TTC549 (cell line): ENCODE measurements around the gene TCP10L.
"Not testable (repeated sequence)": the region's sequence is repeated elsewhere in the genome, so short reads cannot be mapped to it uniquely, and the experiment has no call there.

Source experiments
- FAIRE-seq: peaks from 2 replicates; lab custom pipeline; 2012; peaks lifted over from hg19 to GRCh38; lab: Jason Lieb, UNC

The TCP10L gene

GRCh38 chr21:32554832-32555638 lies 30.3 kb downstream of the TCP10L start:
- FAIRE-seq: no peak

- no peak for FAIRE-seq
Observed at GRCh38 chr21:32549886-32550285, 35.4 kb downstream of the TCP10L start.

- FAIRE-seq: no peak
Observed at GRCh38 chr21:32549440-32549839, 35.9 kb downstream of the TCP10L start.

- no peak for FAIRE-seq
Observed at GRCh38 chr21:32548978-32549377, 36.3 kb downstream of the TCP10L start.

GRCh38 chr21:32547018-32547417 lies 38.3 kb downstream of the TCP10L start:
- FAIRE-seq: no peak

- FAIRE-seq: no peak
Observed at GRCh38 chr21:32545948-32546441, 39.3 kb downstream of the TCP10L start.

- no peak for FAIRE-seq
Observed at GRCh38 chr21:32544697-32545096, 40.6 kb downstream of the TCP10L start.

GRCh38 chr21:32543975-32544374 lies 41.3 kb downstream of the TCP10L start:
- FAIRE-seq: no peak

- not testable (repeated sequence) for FAIRE-seq
Observed at GRCh38 chr21:32543056-32543455, 42.3 kb downstream of the TCP10L start.

GRCh38 chr21:32539378-32539777 lies 45.9 kb downstream of the TCP10L start:
- FAIRE-seq: no peak

- FAIRE-seq: no peak
Observed at GRCh38 chr21:32538147-32538792, 47.1 kb downstream of the TCP10L start.

- no peak for FAIRE-seq
Observed at GRCh38 chr21:32537569-32537881, 47.8 kb downstream of the TCP10L start.

GRCh38 chr21:32535612-32536011 lies 49.7 kb downstream of the TCP10L start:
- no peak for FAIRE-seq

GRCh38 chr21:32534113-32534512 lies 51.2 kb downstream of the TCP10L start:
- no peak for FAIRE-seq

- no peak for FAIRE-seq
Observed at GRCh38 chr21:32533611-32534010, 51.7 kb downstream of the TCP10L start.

GRCh38 chr21:32533053-32533452 lies 52.3 kb downstream of the TCP10L start:
- no peak for FAIRE-seq

- FAIRE-seq: no peak
Observed at GRCh38 chr21:32532636-32533035, 52.7 kb downstream of the TCP10L start.

GRCh38 chr21:32531561-32531960 lies 53.8 kb downstream of the TCP10L start:
- FAIRE-seq: not testable (repeated sequence)

- FAIRE-seq: not testable (repeated sequence)
Observed at GRCh38 chr21:32530809-32531208, 54.5 kb downstream of the TCP10L start.

GRCh38 chr21:32529679-32530078 lies 55.6 kb downstream of the TCP10L start:
- FAIRE-seq: no peak

GRCh38 chr21:32525282-32525681 lies 60.0 kb downstream of the TCP10L start:
- no peak for FAIRE-seq

GRCh38 chr21:32523988-32524719 lies 61.2 kb downstream of the TCP10L start:
- FAIRE-seq: no peak
